Measurements from ENCODE around the gene CHCHD6. TPM values are rescaled to one million over a fixed set of nuclear protein-coding genes. Genes with fewer than 3 reads are reported as not detected.

CHCHD6 gene
- total RNA-seq, 4 donors from 2014 or later: 6.4 to 14.2 (median 10.3) TPM; not detected in 1

GRCh38 chr3:126997455-126998038 is 293.5 kb downstream of the CHCHD6 start:
- H3K4me3 ChIP-seq: no peak overlapping the region
- no peak overlapping the region for H3K27ac ChIP-seq
- peaks cover 0 to 30% of the 10 kb centered on the region in 2 donors for H3K4me1 ChIP-seq
- TF ChIP-seq POLR2A (IDR thresholded peaks at IDR 0.05): no peak
- TF ChIP-seq CTCF (IDR thresholded peaks at IDR 0.05): no peak
- no peaks in the 10 kb centered on the region for H3K36me3 ChIP-seq
- H3K27me3 ChIP-seq: no peaks in the 10 kb centered on the region
- DNase-seq: no peak
- intact Hi-C loops (cut with DNase I; ENCODE audit: low total_unique reads): no loop called here
- H3K9me3 ChIP-seq: no peaks in the 10 kb centered on the region

DNA sequence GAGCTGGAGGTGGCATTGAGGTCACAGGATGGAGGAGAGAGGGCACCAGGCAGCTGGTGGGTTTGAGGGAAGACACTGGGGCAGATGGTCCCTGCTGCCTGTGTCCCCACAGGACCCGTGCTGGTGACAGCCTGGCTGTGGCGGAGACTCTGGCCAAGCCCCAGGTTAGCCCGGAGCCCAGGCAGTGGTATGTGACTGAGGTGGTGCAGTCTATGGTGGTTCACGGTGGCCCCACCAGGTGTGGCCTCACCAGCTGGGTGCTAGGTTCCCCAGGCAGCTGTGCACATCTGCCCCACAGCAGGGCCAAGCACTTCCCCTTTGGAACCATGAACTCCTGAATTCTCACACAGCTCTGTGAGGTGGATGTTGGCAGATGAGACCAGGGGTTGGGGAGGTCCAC is 294.3 kb downstream of the CHCHD6 start:
- Histone ChIP-seq H3K27me3 (no peaks in the 10 kb centered on the region), H3K27ac (no peak overlapping the region), H3K36me3 (no peaks in the 10 kb centered on the region), H3K9me3 (no peaks in the 10 kb centered on the region), H3K4me1 (peaks cover 0 to 33% of the 10 kb centered on the region in 2 donors), H3K4me3 (no peak overlapping the region)
- intact Hi-C loops (cut with DNase I; ENCODE audit: low total_unique reads): no loop called here
- TF ChIP-seq CTCF (IDR thresholded peaks at IDR 0.05): no peak
- no peak for DNase-seq

DNA sequence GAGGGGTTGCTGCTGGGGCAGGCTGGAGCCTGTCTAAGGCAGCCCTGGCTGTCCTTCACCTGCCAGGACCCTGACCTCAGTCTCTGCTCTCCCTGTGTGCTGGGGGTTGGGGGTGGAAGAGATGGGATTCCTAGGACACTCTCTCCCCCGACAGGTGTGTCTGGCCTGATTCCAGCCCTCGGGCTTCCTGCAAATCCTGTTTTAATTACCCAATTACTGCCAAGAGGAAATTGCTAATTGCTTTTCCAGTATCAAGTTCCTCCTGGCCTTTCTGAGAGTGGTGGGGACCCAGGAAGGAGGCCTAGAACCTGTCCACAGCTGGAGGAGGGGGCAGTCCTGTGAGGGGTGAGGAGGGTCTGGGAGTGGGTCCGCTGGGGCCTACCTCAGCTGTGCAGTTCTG is 294.7 kb downstream of the CHCHD6 start:
- no peak for TF ChIP-seq POLR2A (IDR thresholded peaks at IDR 0.05)
- TF ChIP-seq CTCF (IDR thresholded peaks at IDR 0.05): no peak
- H3K36me3 ChIP-seq: no peaks in the 10 kb centered on the region
- intact Hi-C loops (cut with DNase I; ENCODE audit: low total_unique reads): no loop called here
- no peak overlapping the region for H3K4me3 ChIP-seq
- H3K27ac ChIP-seq: no peak overlapping the region
- H3K4me1 ChIP-seq: peaks cover 0 to 29% of the 10 kb centered on the region in 2 donors
- no peaks in the 10 kb centered on the region for H3K27me3 ChIP-seq
- DNase-seq: no peak
- H3K9me3 ChIP-seq: no peaks in the 10 kb centered on the region

- Histone ChIP-seq H3K4me3 (no peak overlapping the region), H3K36me3 (no peaks in the 10 kb centered on the region), H3K4me1 (peaks cover 0 to 22% of the 10 kb centered on the region in 2 donors), H3K27me3 (no peaks in the 10 kb centered on the region), H3K9me3 (no peaks in the 10 kb centered on the region), H3K27ac (no peak overlapping the region)
- intact Hi-C loops (cut with DNase I; ENCODE audit: low total_unique reads): no loop called here
- TF ChIP-seq CTCF (IDR thresholded peaks at IDR 0.05) (no peak), POLR2A (IDR thresholded peaks at IDR 0.05) (no peak)
- DNase-seq: no peak
These were observed 295.3 kb downstream of the CHCHD6 start for GRCh38 chr3:126999383-126999782.

DNA sequence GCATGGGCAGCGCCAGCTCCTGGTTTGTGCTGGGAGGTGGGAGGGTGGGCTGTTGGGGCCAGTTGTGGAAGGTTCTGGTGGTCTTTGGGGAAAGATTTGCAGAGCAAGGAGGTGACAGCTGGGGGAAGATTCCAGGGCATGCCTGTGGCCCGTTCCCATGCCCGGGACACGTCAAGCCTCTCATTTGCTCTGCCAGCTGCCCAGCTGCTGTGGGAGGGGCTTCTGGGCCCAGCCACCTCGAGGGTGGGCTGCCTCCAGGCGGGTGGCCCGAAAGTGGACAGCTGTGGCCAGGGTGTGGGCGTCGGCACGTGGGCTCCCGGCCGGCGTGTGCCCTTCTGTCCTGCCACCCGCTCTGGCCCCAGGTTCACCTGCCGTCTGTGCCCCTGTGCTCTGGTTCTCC is 296.1 kb downstream of the CHCHD6 start:
- Histone ChIP-seq H3K4me1 (peaks cover 0 to 15% of the 10 kb centered on the region in 2 donors), H3K27ac (no peak overlapping the region), H3K9me3 (no peaks in the 10 kb centered on the region), H3K4me3 (no peak overlapping the region), H3K36me3 (no peaks in the 10 kb centered on the region), H3K27me3 (no peaks in the 10 kb centered on the region)
- no peak for TF ChIP-seq CTCF (IDR thresholded peaks at IDR 0.05)
- TF ChIP-seq POLR2A (IDR thresholded peaks at IDR 0.05): no peak
- DNase-seq: no peak
- intact Hi-C loops (cut with DNase I; ENCODE audit: low total_unique reads): no loop called here
